NCI-H1105 (cell line): ENCODE data around the gene KCNT2.
"Not testable (repeated sequence)": the region's sequence is repeated elsewhere in the genome, so short reads cannot be mapped to it uniquely, and the experiment has no call there.

ENCODE experiments used
- DNase-seq: peaks from one replicate; lab custom pipeline; 2025; lab: John Stamatoyannopoulos, UW

KCNT2 gene

DNA sequence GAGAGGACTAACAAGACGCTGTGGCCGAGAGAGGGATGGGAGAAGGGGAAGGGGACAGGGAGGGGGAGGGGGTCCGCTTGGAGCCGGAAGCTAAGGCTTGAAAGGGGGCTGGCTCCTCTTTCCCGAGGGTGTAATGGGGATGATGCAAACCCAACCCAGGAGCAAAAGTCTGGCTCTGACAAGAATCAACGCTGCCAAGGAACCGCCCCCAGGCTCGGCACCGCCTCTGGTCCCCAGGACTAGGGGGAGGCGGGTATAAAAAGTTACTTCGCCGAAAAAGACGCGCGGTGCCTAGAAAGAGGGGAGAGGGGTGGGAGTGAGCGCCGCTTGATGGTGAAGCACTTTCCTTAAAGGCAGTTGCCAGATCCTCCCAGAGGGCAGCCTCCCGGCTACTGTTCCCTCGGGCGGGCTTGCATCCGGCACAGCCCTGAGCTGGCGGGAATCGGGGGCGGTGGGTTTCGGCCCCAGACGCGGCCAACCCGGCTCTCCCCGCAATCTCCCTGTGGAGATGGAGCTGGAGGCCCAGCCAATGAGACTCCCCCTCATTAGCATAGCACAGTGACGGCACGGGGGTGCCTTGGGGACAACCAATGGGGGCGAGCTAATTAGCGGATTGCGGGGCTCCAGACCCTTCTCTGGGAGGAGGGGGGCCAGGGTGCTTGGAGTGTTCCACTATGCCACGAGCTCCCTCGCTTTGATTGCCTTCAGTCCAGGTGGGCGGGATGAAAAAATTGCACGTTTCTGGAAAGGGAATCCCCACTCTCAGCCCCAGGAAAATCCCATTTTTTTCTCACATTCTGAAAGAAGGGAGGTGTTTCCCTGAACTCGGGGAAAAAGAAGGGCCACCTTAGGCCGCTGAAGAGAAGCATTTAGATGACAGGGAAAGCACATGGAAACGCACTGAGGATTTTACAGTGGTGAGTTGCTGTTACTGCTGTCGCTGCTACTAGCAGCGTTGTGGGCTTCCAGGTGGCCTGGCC is at the start of gene KCNT2:
KCNT2 (minus strand) TSS at position 51 of the 980 bp plus-strand sequence. CDS start 131 bp downstream, outside the sequence.
- DNase-seq = peak; percentile 92

DNA sequence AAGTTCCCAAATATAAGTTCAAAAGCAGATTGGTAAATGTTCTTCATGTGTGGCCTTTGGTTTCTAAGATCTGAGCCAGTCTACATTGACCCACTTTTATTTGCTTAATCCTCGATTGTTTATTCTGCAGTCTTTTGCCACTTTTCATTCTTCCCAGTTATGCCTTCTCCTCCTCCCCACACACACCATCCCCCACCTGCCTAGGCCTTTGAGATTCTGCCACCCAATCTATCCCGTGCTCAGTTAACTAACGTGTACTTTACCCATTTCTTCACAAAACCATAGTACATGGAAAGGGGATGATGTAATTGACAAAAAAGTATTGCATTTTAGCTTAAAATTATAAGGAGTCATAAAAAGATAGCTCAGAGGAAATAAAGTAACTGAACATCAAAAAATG is 47.3 kb upstream of the KCNT2 start:
- no peak for DNase-seq

GRCh38 chr1:196655071-196655470 is 46.8 kb upstream of the KCNT2 start:
- no peak for DNase-seq

DNA sequence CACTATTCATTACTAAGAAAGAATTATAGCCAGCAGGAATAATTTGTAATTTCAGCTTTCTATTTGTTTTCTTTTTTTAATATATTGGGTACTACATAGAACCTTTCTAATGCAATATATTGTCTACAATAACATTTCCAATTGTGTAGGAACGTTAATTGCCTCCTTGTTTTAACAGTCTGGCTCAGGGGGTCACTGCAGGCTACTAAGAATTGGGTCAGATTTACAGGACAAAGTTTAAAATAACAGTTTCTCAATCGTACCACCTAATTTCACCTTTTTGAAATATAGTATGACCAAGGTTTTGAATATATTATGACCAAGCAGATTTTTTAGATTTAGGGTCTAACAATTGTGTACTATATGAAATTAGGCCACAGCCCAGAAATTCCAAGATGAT is 46.0 kb upstream of the KCNT2 start:
- no peak for DNase-seq

DNA sequence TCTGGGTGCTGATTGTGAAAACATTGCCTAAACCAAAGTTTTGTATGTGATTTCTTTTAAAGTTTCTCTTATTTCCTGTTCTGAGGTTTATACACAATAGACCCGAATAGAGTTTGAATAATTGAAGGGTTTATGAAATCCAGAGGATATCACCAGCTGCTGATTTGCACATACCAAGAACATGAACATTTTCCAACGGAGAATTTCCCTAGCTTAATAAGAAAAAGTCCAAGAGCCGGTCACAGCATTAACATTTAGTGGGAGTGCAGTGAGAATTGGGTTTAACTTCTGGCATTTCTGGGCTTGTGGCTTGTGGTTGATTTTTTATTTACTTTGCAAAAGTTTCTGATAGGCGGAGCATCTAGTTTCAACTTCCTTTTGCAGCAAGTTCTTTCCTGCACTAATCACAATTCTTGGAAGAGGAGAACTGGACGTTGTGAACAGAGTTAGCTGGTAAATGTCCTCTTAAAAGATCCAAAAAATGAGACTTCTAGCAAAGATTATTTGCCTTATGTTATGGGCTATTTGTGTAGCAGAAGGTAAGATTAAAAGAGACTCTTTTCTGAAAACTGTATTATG is 43.5 kb upstream of the KCNT2 start, which contains the start of gene CFH:
CFH (plus strand) TSS at position 407 of the 579 bp plus-strand sequence; CDS start at position 482, 75 bp downstream.
- DNase-seq = no peak

DNA sequence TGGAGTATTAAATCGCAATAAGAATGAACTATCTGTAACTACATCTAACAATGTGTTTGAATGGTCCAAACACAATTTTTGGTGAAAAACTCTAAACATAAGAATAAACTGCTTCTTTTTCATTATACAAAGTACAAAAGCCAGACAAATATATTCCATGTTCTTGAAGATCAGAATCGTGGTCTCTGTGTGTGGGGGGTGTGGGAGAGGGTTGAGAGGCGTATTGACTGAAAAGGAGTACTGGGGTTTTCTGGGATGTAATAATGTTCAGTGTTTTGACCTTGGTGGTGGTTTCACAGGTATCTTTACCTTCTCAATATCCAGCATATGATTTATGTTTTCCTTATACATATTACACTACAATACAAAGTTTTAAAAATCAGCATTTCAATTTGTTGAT is 42.8 kb upstream of the KCNT2 start:
- no peak for DNase-seq

GRCh38 chr1:196650403-196650802 is 42.2 kb upstream of the KCNT2 start:
- DNase-seq = no peak

GRCh38 chr1:196649990-196650389 is 41.8 kb upstream of the KCNT2 start:
- DNase-seq = no peak

- DNase-seq = no peak
These were observed 32.7 kb upstream of the KCNT2 start for GRCh38 chr1:196640976-196641375.

- not testable (repeated sequence) for DNase-seq
These were observed 31.1 kb upstream of the KCNT2 start for GRCh38 chr1:196639291-196639690.

DNA sequence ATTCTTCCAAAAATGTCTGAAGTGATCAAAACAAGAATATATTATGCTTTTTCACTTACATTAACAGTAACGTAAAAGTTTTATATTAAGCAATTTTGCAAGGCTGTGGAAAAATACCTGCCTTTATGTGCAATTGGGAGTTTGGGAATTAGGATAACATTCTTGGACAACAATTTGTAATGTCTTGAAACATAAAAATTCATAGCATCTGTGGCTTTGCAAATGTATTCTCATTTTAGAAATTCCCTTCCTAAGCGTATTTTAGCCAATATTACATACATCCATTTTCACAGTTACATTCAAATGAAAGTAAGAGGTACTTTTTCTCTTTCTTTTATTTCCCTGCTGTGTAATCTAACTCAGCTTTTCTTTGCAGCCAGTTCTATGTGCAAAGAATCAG is 30.2 kb upstream of the KCNT2 start:
- DNase-seq = no peak

- no peak for DNase-seq
These were observed 29.4 kb upstream of the KCNT2 start for GRCh38 chr1:196637606-196638005.

- DNase-seq = no peak
These were observed 20.6 kb upstream of the KCNT2 start for GRCh38 chr1:196628838-196629237.

- DNase-seq = no peak
These were observed 14.8 kb upstream of the KCNT2 start for GRCh38 chr1:196623079-196623478.

- no peak for DNase-seq
These were observed 11.5 kb upstream of the KCNT2 start for GRCh38 chr1:196619721-196620120.

DNA sequence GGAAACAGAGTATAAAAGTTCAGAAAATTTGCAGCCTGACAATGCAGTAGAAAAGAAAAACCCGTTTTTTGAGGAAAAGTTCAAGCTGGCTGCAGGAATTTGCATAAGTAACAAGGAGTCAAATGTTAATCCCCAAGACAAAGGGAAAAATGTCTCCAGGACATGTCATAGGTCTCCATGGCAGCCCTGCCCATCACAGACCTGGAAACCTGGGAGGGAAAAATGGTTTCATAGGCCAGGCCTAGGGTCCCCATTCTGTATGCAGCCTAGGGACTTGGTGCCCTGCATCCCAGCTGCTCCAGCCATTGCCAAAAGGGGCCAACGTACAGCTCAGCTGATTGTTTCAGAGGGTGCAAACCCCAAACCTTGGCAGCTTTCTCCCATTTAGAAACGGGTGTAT is 3.6 kb upstream of the KCNT2 start:
- no peak for DNase-seq

DNA sequence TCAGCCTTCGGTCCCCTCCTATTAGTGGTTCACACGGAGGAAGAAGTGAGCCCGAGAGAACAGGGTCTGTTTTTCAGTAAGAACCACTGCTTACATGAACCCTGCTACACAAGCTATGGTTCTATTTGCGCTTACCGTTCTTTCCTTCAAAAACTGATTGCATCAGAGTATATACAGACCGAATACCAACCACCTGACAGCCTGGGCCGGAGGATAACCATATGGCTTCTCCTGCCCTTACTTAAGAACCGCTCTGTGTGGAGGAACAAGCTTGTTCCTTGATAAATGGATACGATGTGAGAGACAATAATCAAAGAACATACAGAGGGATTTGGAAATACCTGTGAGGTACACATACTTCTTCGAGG is 1.1 kb upstream of the KCNT2 start:
- DNase-seq = no peak

- peak; percentile 59 for DNase-seq
These were observed 259 bp downstream of the KCNT2 start for GRCh38 chr1:196607981-196608380.

DNA sequence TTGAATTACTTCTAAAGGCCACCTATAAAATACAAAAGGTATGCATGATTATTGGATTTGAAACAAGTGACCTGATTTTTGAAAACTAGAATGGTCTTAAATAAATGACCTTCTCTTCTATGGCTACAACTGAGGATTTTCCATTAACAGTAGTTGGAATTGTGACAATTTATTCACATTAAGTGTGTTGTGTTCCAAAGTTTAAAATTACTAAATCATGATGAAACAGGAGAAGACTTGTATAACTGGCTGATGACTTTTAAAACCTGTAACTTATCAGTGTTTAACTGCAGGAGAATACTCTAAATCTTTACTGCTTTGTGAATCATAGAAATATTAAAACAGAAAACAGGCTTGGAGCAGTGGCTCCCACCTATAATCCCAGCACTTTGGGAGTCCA is 4.6 kb downstream of the KCNT2 start:
- no peak for DNase-seq

DNA sequence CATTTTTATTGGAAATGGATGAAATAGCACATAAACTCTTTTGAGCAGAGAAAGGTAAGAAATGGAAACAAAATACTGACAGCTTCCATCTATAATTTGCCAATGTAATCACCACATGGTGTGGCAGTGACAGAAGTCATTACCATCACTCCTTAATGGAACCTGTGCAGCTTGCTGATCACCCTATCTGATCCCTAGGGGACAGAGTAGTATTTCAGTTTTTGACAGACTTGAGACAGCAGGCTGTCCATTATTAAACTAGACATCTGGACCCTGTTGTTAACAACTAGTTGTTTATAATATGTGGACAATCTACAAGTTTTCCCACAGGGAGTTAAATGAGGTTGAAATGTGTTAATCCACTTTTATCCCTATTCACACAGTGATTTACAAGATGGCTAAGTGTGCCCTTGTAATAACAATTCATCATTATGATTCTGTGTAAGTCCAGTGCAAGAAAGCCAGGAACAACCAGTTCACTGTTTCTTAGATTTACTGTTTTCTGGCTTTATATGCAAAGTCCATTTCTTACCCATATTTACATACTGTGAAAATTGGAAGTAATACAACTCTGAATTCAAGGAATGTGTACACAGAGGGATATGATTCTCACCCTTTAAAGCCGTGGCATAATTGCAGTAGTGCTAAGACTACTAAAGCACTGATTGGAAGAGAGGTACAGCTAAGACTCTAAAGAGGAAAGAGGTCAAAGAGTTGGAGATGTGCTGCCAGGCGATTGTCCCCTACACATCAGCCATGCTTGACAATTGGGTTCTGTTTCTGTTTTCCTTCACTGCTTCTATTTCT is 9.1 kb downstream of the KCNT2 start:
- no peak for DNase-seq

DNA sequence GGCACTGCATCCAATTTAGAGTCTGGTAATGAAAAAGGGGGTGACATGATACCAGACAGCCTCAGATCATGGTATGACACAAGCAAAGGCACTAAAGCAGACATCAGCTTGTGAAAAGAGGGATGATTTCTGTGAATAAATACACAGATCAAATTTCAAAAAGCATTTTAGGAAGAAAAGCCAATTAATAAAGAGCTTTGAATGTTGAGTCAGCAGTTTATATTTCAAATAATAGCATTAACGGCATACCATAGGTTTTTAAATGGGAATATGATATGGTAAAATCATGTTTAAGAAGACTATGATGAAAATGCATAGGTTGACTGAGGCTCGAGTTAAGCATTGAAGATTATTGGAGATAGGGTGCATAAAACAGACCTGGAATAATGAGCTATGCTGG is 13.5 kb downstream of the KCNT2 start:
- no peak for DNase-seq

DNA sequence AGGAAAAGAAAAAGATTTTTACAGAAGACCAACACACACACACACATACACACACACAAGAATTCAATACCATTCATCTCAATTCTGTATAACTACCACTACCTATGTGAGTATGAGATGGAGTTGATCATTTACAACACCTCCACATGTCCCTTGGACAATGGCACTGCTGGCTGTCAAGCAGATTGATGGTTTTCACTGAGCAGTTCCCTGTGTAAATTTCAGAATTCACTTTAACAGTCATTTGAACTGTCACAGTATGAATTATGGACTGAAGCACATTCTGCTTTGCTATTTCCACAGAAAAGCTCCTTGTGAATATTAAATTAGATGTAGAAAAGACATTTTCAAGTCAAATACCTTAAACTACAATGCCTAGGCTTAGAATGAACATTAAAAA is 14.3 kb downstream of the KCNT2 start:
- no peak for DNase-seq

GRCh38 chr1:196590959-196591358 is 17.3 kb downstream of the KCNT2 start:
- DNase-seq = no peak
